ENCODE data around the gene MAN2C1.
"Not testable (repeated sequence)": the region's sequence is repeated elsewhere in the genome, so short reads cannot be mapped to it uniquely, and the experiment has no call there.

Gene MAN2C1

GRCh38 chr15:75342221-75342620 is 26.2 kb downstream of the MAN2C1 start:
- no peak for DNase-seq

- no peak for DNase-seq
Observed at GRCh38 chr15:75339531-75340240, 28.7 kb downstream of the MAN2C1 start.

GRCh38 chr15:75338661-75339240 is 29.7 kb downstream of the MAN2C1 start:
- no peak for DNase-seq

- DNase-seq = peak; percentile 65
Observed at GRCh38 chr15:75335705-75336355, 32.6 kb downstream of the MAN2C1 start, which contains the start of gene COMMD4. TSS of gene COMMD4 (plus strand) at chr15:75336063. CDS start at chr15:75336090, 27 bp downstream.

GRCh38 chr15:75335313-75335704 is 33.1 kb downstream of the MAN2C1 start:
- no peak for DNase-seq

GRCh38 chr15:75333654-75334419 is 34.6 kb downstream of the MAN2C1 start:
- peak; percentile 12 for DNase-seq

- not testable (repeated sequence) for DNase-seq
Observed at GRCh38 chr15:75332093-75332492, 36.3 kb downstream of the MAN2C1 start.

GRCh38 chr15:75329571-75329970 is 38.8 kb downstream of the MAN2C1 start:
- DNase-seq = no peak

GRCh38 chr15:75328493-75329314 is 39.7 kb downstream of the MAN2C1 start:
- DNase-seq = no peak

- no peak for DNase-seq
Observed at GRCh38 chr15:75327491-75327890, 40.9 kb downstream of the MAN2C1 start.

- no peak for DNase-seq
Observed at GRCh38 chr15:75327005-75327404, 41.4 kb downstream of the MAN2C1 start.

- no peak for DNase-seq
Observed at GRCh38 chr15:75325922-75326321, 42.5 kb downstream of the MAN2C1 start.

GRCh38 chr15:75321711-75322110 is 46.7 kb downstream of the MAN2C1 start:
- DNase-seq = no peak

- DNase-seq = not testable (repeated sequence)
Observed at GRCh38 chr15:75319231-75319897, 49.0 kb downstream of the MAN2C1 start.

GRCh38 chr15:75314552-75315290 is 53.7 kb downstream of the MAN2C1 start:
- no peak for DNase-seq

GRCh38 chr15:75313116-75313845 is 55.1 kb downstream of the MAN2C1 start:
- no peak for DNase-seq

- DNase-seq = not testable (repeated sequence)
Observed at GRCh38 chr15:75312548-75312947, 55.9 kb downstream of the MAN2C1 start.

GRCh38 chr15:75309711-75310110 is 58.7 kb downstream of the MAN2C1 start:
- DNase-seq = no peak

GRCh38 chr15:75307778-75308390 is 60.5 kb downstream of the MAN2C1 start:
- DNase-seq = no peak

GRCh38 chr15:75306188-75306587 is 62.2 kb downstream of the MAN2C1 start:
- DNase-seq = no peak
